IMR-90 (cell line): Measurements from ENCODE around the gene OR1D5. TPM values are rescaled to one million over a fixed set of nuclear protein-coding genes. Genes with fewer than 3 reads are reported as not detected.

Source experiments
- ATAC-seq: fragments of 200-7000 bp; cut with Tn5 transposase; 2 replicates; pipeline ENCODE4 v1.9.1; 2020; ENCODE audit warnings: low read depth, mild to moderate bottlenecking, moderate library complexity
- BruUV-seq: library from RNA; stranded (reverse); fragments of 400-500 nt; replicated peaks from 2 replicates; lab custom pipeline; 2021; lab: Mats Ljungman, UMichigan
- CTCF ChIA-PET: fragments of 300-600 bp; formaldehyde crosslinking; extraction: SDS; loops from one replicate; lab custom pipeline; 2021; ENCODE audit warnings: antibody characterized with exemption; lab: Yijun Ruan, JAX
- POLR2A ChIA-PET: fragments of 300-600 bp; sonication (Branson Sonifier 250); formaldehyde crosslinking; loops from one replicate; lab custom pipeline; 2022; ENCODE audit warnings: antibody characterized with exemption; ENCODE audit not compliant: unreplicated experiment; lab: Charles Lee
- DNase-seq: peaks from one replicate; pipeline ENCODE4 v3.0.0; 2013
- H2AFZ ChIP-seq: replicated peaks from 2 replicates; pipeline ENCODE3; 2013; ENCODE audit warnings: low read length, mild to moderate bottlenecking; ENCODE audit not compliant: poor library complexity
- H2AK5ac ChIP-seq: 2 replicates; pipeline ENCODE4 v1.6.1; 2013; ENCODE audit warnings: low read depth, low read length, inconsistent platforms
- H2AK9ac ChIP-seq: replicated peaks from 2 replicates; pipeline ENCODE3; 2013; ENCODE audit warnings: mild to moderate bottlenecking, low read depth, low read length, moderate library complexity; ENCODE audit not compliant: poor library complexity
- H2BK120ac ChIP-seq: 2 replicates; pipeline ENCODE4 v1.6.1; 2013; ENCODE audit warnings: low read depth, low read length, inconsistent platforms
- H2BK15ac ChIP-seq: 3 replicates; pipeline ENCODE4 v1.6.1; 2013; ENCODE audit warnings: low read depth, low read length, inconsistent platforms
- H2BK20ac ChIP-seq: 2 replicates; pipeline ENCODE4 v1.6.1; 2013; ENCODE audit warnings: low read depth, mild to moderate bottlenecking, inconsistent platforms, low read length, moderate library complexity
- H2BK5ac ChIP-seq: 2 replicates; pipeline ENCODE4 v1.6.1; 2013; ENCODE audit warnings: mild to moderate bottlenecking, low read depth, low read length, inconsistent platforms; ENCODE audit not compliant: poor library complexity, severe bottlenecking
- H3K14ac ChIP-seq: replicated peaks from 2 replicates; pipeline ENCODE4 v1.6.1; 2013; ENCODE audit warnings: low read depth, low read length, inconsistent platforms
- H3K18ac ChIP-seq: 2 replicates; pipeline ENCODE4 v1.6.1; 2013; ENCODE audit warnings: low read depth, low read length, control low read depth
- H3K23ac ChIP-seq: 2 replicates; pipeline ENCODE4 v1.6.1; 2013; ENCODE audit warnings: low read depth, low read length, inconsistent platforms
- H3K27ac ChIP-seq: 2 replicates; pipeline ENCODE4 v1.5.1; 2013; ENCODE audit warnings: mild to moderate bottlenecking, control low read depth, low read length; ENCODE audit not compliant: insufficient read depth
- H3K27me3 ChIP-seq: 2 replicates; pipeline ENCODE4 v1.6.1; 2013; ENCODE audit warnings: low read length; ENCODE audit not compliant: control insufficient read depth, insufficient read depth
- H3K36me3 ChIP-seq: 2 replicates; pipeline ENCODE4 v1.6.1; 2013; ENCODE audit warnings: low read length, mixed read lengths; ENCODE audit not compliant: control insufficient read depth, insufficient read depth
- H3K4ac ChIP-seq: 2 replicates; pipeline ENCODE4 v1.6.1; 2013; ENCODE audit warnings: low read depth, low read length, inconsistent platforms
- H3K4me1 ChIP-seq: 2 replicates; pipeline ENCODE4 v1.6.1; 2013; ENCODE audit warnings: low read length, mixed read lengths; ENCODE audit not compliant: control insufficient read depth, insufficient read depth
- H3K4me2 ChIP-seq: 2 replicates; pipeline ENCODE4 v1.6.1; 2013; ENCODE audit warnings: low read depth, mild to moderate bottlenecking, control low read depth, low read length, moderate library complexity
- H3K4me3 ChIP-seq: 2 replicates; pipeline ENCODE4 v1.5.1; 2013; ENCODE audit warnings: low read depth, mild to moderate bottlenecking, control low read depth, low read length, moderate library complexity; ENCODE audit not compliant: insufficient read depth
- H3K56ac ChIP-seq: 2 replicates; pipeline ENCODE4 v1.6.1; 2013; ENCODE audit warnings: low read length, inconsistent platforms; ENCODE audit not compliant: insufficient read depth; ENCODE audit errors: extremely low read depth
- H3K79me1 ChIP-seq, 2 experiments: 2 replicates each; pipeline ENCODE4 v1.6.1; 2013; ENCODE audit warnings: low read length in 2 of 2, inconsistent platforms in 1 of 2, low read depth in 1 of 2
- H3K9ac ChIP-seq: 2 replicates; pipeline ENCODE4 v1.6.1; 2013; ENCODE audit warnings: low read depth, low read length, control low read depth
- H3K9me1 ChIP-seq: 2 replicates; pipeline ENCODE4 v1.6.1; 2013; ENCODE audit warnings: low read length, inconsistent platforms; ENCODE audit not compliant: insufficient read depth
- H3K9me3 ChIP-seq: 2 replicates; pipeline ENCODE4 v1.6.1; 2013; ENCODE audit warnings: low read length; ENCODE audit not compliant: control insufficient read depth, insufficient read depth
- H4K20me1 ChIP-seq: 2 replicates; pipeline ENCODE4 v1.6.1; 2013; ENCODE audit warnings: low read length, inconsistent platforms; ENCODE audit not compliant: insufficient read depth
- H4K5ac ChIP-seq: 2 replicates; pipeline ENCODE4 v1.6.1; 2013; ENCODE audit warnings: mild to moderate bottlenecking, low read depth, low read length, control low read depth
- H4K8ac ChIP-seq, 2 experiments: 2 replicates each; pipeline ENCODE4 v1.6.1; 2013; ENCODE audit warnings: low read depth in 2 of 2, low read length in 2 of 2, control low read depth in 1 of 2, inconsistent platforms in 1 of 2
- H4K91ac ChIP-seq: 2 replicates; pipeline ENCODE4 v1.6.1; 2013; ENCODE audit warnings: low read depth, low read length, inconsistent platforms; ENCODE audit not compliant: insufficient read depth
- BHLHE40 ChIP-seq: fragments of 150-350 bp; IDR thresholded peaks from 2 replicates; pipeline ENCODE4 v1.6.1; 2016; ENCODE audit warnings: mild to moderate bottlenecking, low read depth, low read length
- CEBPB ChIP-seq: IDR thresholded peaks from 2 replicates; pipeline ENCODE4 v1.6.1; 2012; ENCODE audit warnings: low read depth, low read length, improper control_type of control experiment
- CHD1 ChIP-seq: IDR thresholded peaks from 2 replicates; pipeline ENCODE4 v1.6.1; 2012; ENCODE audit warnings: low read depth, low read length, improper control_type of control experiment
- CTCF ChIP-seq: conservative IDR thresholded peaks from 2 replicates; pipeline ENCODE4 v1.5.1; 2012; ENCODE audit warnings: mild to moderate bottlenecking, low read depth, low read length, improper control_type of control experiment
- FOS ChIP-seq: fragments of 150-350 bp; IDR thresholded peaks from 2 replicates; pipeline ENCODE4 v1.6.1; 2016; ENCODE audit warnings: low read depth, low read length
- MAFK ChIP-seq: IDR thresholded peaks from 2 replicates; pipeline ENCODE4 v1.6.1; 2012; ENCODE audit warnings: low read depth, low read length, improper control_type of control experiment
- MAZ ChIP-seq: IDR thresholded peaks from 2 replicates; pipeline ENCODE4 v1.6.1; 2012; ENCODE audit warnings: low read depth, mild to moderate bottlenecking, low read length, improper control_type of control experiment, moderate library complexity, borderline replicate concordance
- MXI1 ChIP-seq: IDR thresholded peaks from 2 replicates; pipeline ENCODE4 v1.6.1; 2012; ENCODE audit warnings: low read depth, mild to moderate bottlenecking, low read length, moderate library complexity, borderline replicate concordance
- NFE2L2 ChIP-seq: fragments of 150-350 bp; IDR thresholded peaks from 2 replicates; pipeline ENCODE4 v1.6.1; 2016; ENCODE audit warnings: low read depth, mild to moderate bottlenecking, low read length
- POLR2A ChIP-seq: IDR thresholded peaks from 2 replicates; pipeline ENCODE4 v1.6.1; 2012; ENCODE audit warnings: mild to moderate bottlenecking, low read depth, low read length
- RAD21 ChIP-seq: IDR thresholded peaks from 2 replicates; pipeline ENCODE4 v1.6.1; 2012; ENCODE audit warnings: low read length, improper control_type of control experiment
- RCOR1 ChIP-seq: IDR thresholded peaks from 2 replicates; pipeline ENCODE4 v1.6.1; 2012; ENCODE audit warnings: mild to moderate bottlenecking, low read length, improper control_type of control experiment; ENCODE audit not compliant: insufficient replicate concordance
- RFX5 ChIP-seq: IDR thresholded peaks from 2 replicates; pipeline ENCODE4 v1.8.0; 2012; ENCODE audit warnings: low read depth, mild to moderate bottlenecking, low read length, moderate library complexity
- SMC3 ChIP-seq: fragments of 150-350 bp; IDR thresholded peaks from 2 replicates; pipeline ENCODE4 v1.6.1; 2016; ENCODE audit warnings: low read depth, mild to moderate bottlenecking, antibody characterized with exemption, low read length, moderate library complexity
- USF2 ChIP-seq: fragments of 150-350 bp; IDR thresholded peaks from 2 replicates; pipeline ENCODE4 v1.6.1; 2017; ENCODE audit warnings: mild to moderate bottlenecking, antibody characterized with exemption, low read length, low read depth
- WGBS, 2 experiments: methylation state at CpG; one replicate each; pipeline versions ENCODE4 v1.1.5 to v1.1.7; 2013; ENCODE audit warnings: missing lambda C conversion rate in 2 of 2; ENCODE audit not compliant: insufficient read length in 1 of 2; ENCODE audit errors: extremely low coverage in 2 of 2; 5-methylcytosine and 5-hydroxymethylcytosine counted together
- dilution Hi-C: fragments of 300-500 bp; cut with HindIII; formaldehyde crosslinking; loops from one replicate; pipeline ENCODE4 v1.14.3; 2018; ENCODE audit warnings: low sequenced_read_pairs; ENCODE audit not compliant: unreplicated experiment
- in situ Hi-C: fragments of 300-500 bp; cut with MboI; formaldehyde crosslinking; loops from 3 replicates; pipeline ENCODE4 v1.14.3; 2019; ENCODE audit warnings: low sequenced_read_pairs, inconsistent platforms, mixed read lengths
- intact Hi-C: fragments of 100-400 bp; cut with micrococcal nuclease; formaldehyde crosslinking; loops from 2 replicates; pipeline ENCODE4 v1.10.0; 2022
- polyA plus RNA-seq, 3 experiments: library from polyadenylated mRNA; depleted of rRNA; stranded (reverse); fragments of >200 nt; gene quantifications; 2 replicates each; pipeline ENCODE4 v1.2.3, GENCODE V29; 2012; ENCODE audit warnings: low replicate concordance in 1 of 3
- total RNA-seq: library from RNA; depleted of rRNA; stranded (reverse); fragments of >200 nt; gene quantifications from 2 replicates; pipeline ENCODE4 v1.2.3, GENCODE V29; 2012
- TF ChIP-seq, protein P1 (sequence below): fragments of 150-350 bp; IDR thresholded peaks from 2 replicates; pipeline ENCODE4 v1.6.1; 2016; ENCODE audit warnings: low read depth, mild to moderate bottlenecking, low read length, moderate library complexity, borderline replicate concordance

Gene OR1D5
- total and polyA plus RNA-seq, 2 of the 4 experiments (the other 2 are of a cell fraction): not detected

- no peak overlapping the region for H3K56ac ChIP-seq
- H3K27me3 ChIP-seq: no peaks in the 10 kb centered on the region; the same call in 1 of the 2 replicates
- peaks cover 12% of the 10 kb centered on the region for H3K9me3 ChIP-seq
- H2BK20ac ChIP-seq: no peak overlapping the region
- no peak overlapping the region for H4K91ac ChIP-seq
- H4K5ac ChIP-seq: no peak overlapping the region
- H3K9me1 ChIP-seq: no peaks in the 10 kb centered on the region
- H3K27ac ChIP-seq: no peak overlapping the region
- H3K9ac ChIP-seq: no peak overlapping the region
- BruUV-seq: no TSS peak
- H2AFZ ChIP-seq: no peak overlapping the region
- 70% methylated on average over 2 of the region's 5 CpGs; no CpG with 5 or more reads in 1 of the 2 experiments for WGBS, 2 experiments
- TF ChIP-seq BHLHE40 (no peak), RFX5 (no peak), MXI1 (no peak), USF2 (no peak), CTCF (no peak), RAD21 (no peak), CEBPB (no peak), NFE2L2 (no peak), MAFK (no peak), RCOR1 (no peak), FOS (no peak), CHD1 (no peak), MAZ (no peak), POLR2A (no peak), SMC3 (no peak)
- TF ChIP-seq, protein P1, sequence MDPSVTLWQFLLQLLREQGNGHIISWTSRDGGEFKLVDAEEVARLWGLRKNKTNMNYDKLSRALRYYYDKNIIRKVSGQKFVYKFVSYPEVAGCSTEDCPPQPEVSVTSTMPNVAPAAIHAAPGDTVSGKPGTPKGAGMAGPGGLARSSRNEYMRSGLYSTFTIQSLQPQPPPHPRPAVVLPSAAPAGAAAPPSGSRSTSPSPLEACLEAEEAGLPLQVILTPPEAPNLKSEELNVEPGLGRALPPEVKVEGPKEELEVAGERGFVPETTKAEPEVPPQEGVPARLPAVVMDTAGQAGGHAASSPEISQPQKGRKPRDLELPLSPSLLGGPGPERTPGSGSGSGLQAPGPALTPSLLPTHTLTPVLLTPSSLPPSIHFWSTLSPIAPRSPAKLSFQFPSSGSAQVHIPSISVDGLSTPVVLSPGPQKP: no peak
- no peak overlapping the region for H3K4me2 ChIP-seq
- no peak overlapping the region for H4K8ac ChIP-seq
- H2AK5ac ChIP-seq: no peak overlapping the region
- no peak overlapping the region for H3K4me3 ChIP-seq
- intact Hi-C loops: loop anchor here (10.0 kb wide), 1 partner anchor 694 kb away; no protein-coding TSS in a partner anchor
- H2BK120ac ChIP-seq: no peak overlapping the region
- POLR2A ChIA-PET: no interaction called here
- CTCF ChIA-PET: no interaction called here
- no peak overlapping the region for H3K18ac ChIP-seq
- H3K4me1 ChIP-seq: no peaks in the 10 kb centered on the region
- DNase-seq (no peak), ATAC-seq (no peak)
- H2BK5ac ChIP-seq: no peak overlapping the region
- dilution Hi-C loops: no loop called here
- no peaks in the 10 kb centered on the region for H3K79me1 ChIP-seq
- no peak overlapping the region for H3K23ac ChIP-seq
- in situ Hi-C loops: loop anchor here (10.0 to 25.0 kb wide), 2 partner anchors 604 to 771 kb away; partner anchors contain the start of gene ITGAE
- H4K20me1 ChIP-seq: no peaks in the 10 kb centered on the region; the same call in 1 of the 2 replicates
- no peak overlapping the region for H2AK9ac ChIP-seq
- H3K14ac ChIP-seq: no peak overlapping the region
- no peak overlapping the region for H2BK15ac ChIP-seq
- H3K4ac ChIP-seq: no peak overlapping the region
- no peaks in the 10 kb centered on the region for H3K36me3 ChIP-seq
Measured at GRCh38 chr17:3040882-3041281, 22.5 kb downstream of the OR1D5 start.
